IMR-90 (cell line): ENCODE measurements around the gene RECK. TPM values are rescaled to one million over a fixed set of nuclear protein-coding genes. Genes with fewer than 3 reads are reported as not detected.
A peak's percentile ranks its signal among the peaks of the same experiment; 100 is the strongest.

ENCODE experiments used
- ATAC-seq: fragments of 200-7000 bp; cut with Tn5 transposase; 2 replicates; pipeline ENCODE4 v1.9.1; 2020; ENCODE audit warnings: low read depth, mild to moderate bottlenecking, moderate library complexity
- BruUV-seq: library from RNA; stranded (reverse); fragments of 400-500 nt; replicated peaks from 2 replicates; lab custom pipeline; 2021; lab: Mats Ljungman, UMichigan
- CTCF ChIA-PET: fragments of 300-600 bp; formaldehyde crosslinking; extraction: SDS; loops from one replicate; lab custom pipeline; 2021; ENCODE audit warnings: antibody characterized with exemption; lab: Yijun Ruan, JAX
- POLR2A ChIA-PET: fragments of 300-600 bp; sonication (Branson Sonifier 250); formaldehyde crosslinking; loops from one replicate; lab custom pipeline; 2022; ENCODE audit warnings: antibody characterized with exemption; ENCODE audit not compliant: unreplicated experiment; lab: Charles Lee
- DNase-seq: peaks from one replicate; pipeline ENCODE4 v3.0.0; 2013
- H2AFZ ChIP-seq: replicated peaks from 2 replicates; pipeline ENCODE3; 2013; ENCODE audit warnings: low read length, mild to moderate bottlenecking; ENCODE audit not compliant: poor library complexity
- H2AK5ac ChIP-seq: 2 replicates; pipeline ENCODE4 v1.6.1; 2013; ENCODE audit warnings: low read depth, low read length, inconsistent platforms
- H2AK9ac ChIP-seq: replicated peaks from 2 replicates; pipeline ENCODE3; 2013; ENCODE audit warnings: mild to moderate bottlenecking, low read depth, low read length, moderate library complexity; ENCODE audit not compliant: poor library complexity
- H2BK120ac ChIP-seq: 2 replicates; pipeline ENCODE4 v1.6.1; 2013; ENCODE audit warnings: low read depth, low read length, inconsistent platforms
- H2BK15ac ChIP-seq: 3 replicates; pipeline ENCODE4 v1.6.1; 2013; ENCODE audit warnings: low read depth, low read length, inconsistent platforms
- H2BK20ac ChIP-seq: 2 replicates; pipeline ENCODE4 v1.6.1; 2013; ENCODE audit warnings: low read depth, mild to moderate bottlenecking, inconsistent platforms, low read length, moderate library complexity
- H2BK5ac ChIP-seq: 2 replicates; pipeline ENCODE4 v1.6.1; 2013; ENCODE audit warnings: mild to moderate bottlenecking, low read depth, low read length, inconsistent platforms; ENCODE audit not compliant: poor library complexity, severe bottlenecking
- H3K14ac ChIP-seq: replicated peaks from 2 replicates; pipeline ENCODE4 v1.6.1; 2013; ENCODE audit warnings: low read depth, low read length, inconsistent platforms
- H3K18ac ChIP-seq: 2 replicates; pipeline ENCODE4 v1.6.1; 2013; ENCODE audit warnings: low read depth, low read length, control low read depth
- H3K23ac ChIP-seq: 2 replicates; pipeline ENCODE4 v1.6.1; 2013; ENCODE audit warnings: low read depth, low read length, inconsistent platforms
- H3K27ac ChIP-seq: 2 replicates; pipeline ENCODE4 v1.5.1; 2013; ENCODE audit warnings: mild to moderate bottlenecking, control low read depth, low read length; ENCODE audit not compliant: insufficient read depth
- H3K27me3 ChIP-seq: 2 replicates; pipeline ENCODE4 v1.6.1; 2013; ENCODE audit warnings: low read length; ENCODE audit not compliant: control insufficient read depth, insufficient read depth
- H3K36me3 ChIP-seq: 2 replicates; pipeline ENCODE4 v1.6.1; 2013; ENCODE audit warnings: low read length, mixed read lengths; ENCODE audit not compliant: control insufficient read depth, insufficient read depth
- H3K4ac ChIP-seq: 2 replicates; pipeline ENCODE4 v1.6.1; 2013; ENCODE audit warnings: low read depth, low read length, inconsistent platforms
- H3K4me1 ChIP-seq: 2 replicates; pipeline ENCODE4 v1.6.1; 2013; ENCODE audit warnings: low read length, mixed read lengths; ENCODE audit not compliant: control insufficient read depth, insufficient read depth
- H3K4me2 ChIP-seq: 2 replicates; pipeline ENCODE4 v1.6.1; 2013; ENCODE audit warnings: low read depth, mild to moderate bottlenecking, control low read depth, low read length, moderate library complexity
- H3K4me3 ChIP-seq: 2 replicates; pipeline ENCODE4 v1.5.1; 2013; ENCODE audit warnings: low read depth, mild to moderate bottlenecking, control low read depth, low read length, moderate library complexity; ENCODE audit not compliant: insufficient read depth
- H3K56ac ChIP-seq: 2 replicates; pipeline ENCODE4 v1.6.1; 2013; ENCODE audit warnings: low read length, inconsistent platforms; ENCODE audit not compliant: insufficient read depth; ENCODE audit errors: extremely low read depth
- H3K79me1 ChIP-seq, 2 experiments: 2 replicates each; pipeline ENCODE4 v1.6.1; 2013; ENCODE audit warnings: low read length in 2 of 2, inconsistent platforms in 1 of 2, low read depth in 1 of 2
- H3K9ac ChIP-seq: 2 replicates; pipeline ENCODE4 v1.6.1; 2013; ENCODE audit warnings: low read depth, low read length, control low read depth
- H3K9me1 ChIP-seq: 2 replicates; pipeline ENCODE4 v1.6.1; 2013; ENCODE audit warnings: low read length, inconsistent platforms; ENCODE audit not compliant: insufficient read depth
- H3K9me3 ChIP-seq: 2 replicates; pipeline ENCODE4 v1.6.1; 2013; ENCODE audit warnings: low read length; ENCODE audit not compliant: control insufficient read depth, insufficient read depth
- H4K20me1 ChIP-seq: 2 replicates; pipeline ENCODE4 v1.6.1; 2013; ENCODE audit warnings: low read length, inconsistent platforms; ENCODE audit not compliant: insufficient read depth
- H4K5ac ChIP-seq: 2 replicates; pipeline ENCODE4 v1.6.1; 2013; ENCODE audit warnings: mild to moderate bottlenecking, low read depth, low read length, control low read depth
- H4K8ac ChIP-seq, 2 experiments: 2 replicates each; pipeline ENCODE4 v1.6.1; 2013; ENCODE audit warnings: low read depth in 2 of 2, low read length in 2 of 2, control low read depth in 1 of 2, inconsistent platforms in 1 of 2
- H4K91ac ChIP-seq: 2 replicates; pipeline ENCODE4 v1.6.1; 2013; ENCODE audit warnings: low read depth, low read length, inconsistent platforms; ENCODE audit not compliant: insufficient read depth
- BHLHE40 ChIP-seq: fragments of 150-350 bp; IDR thresholded peaks from 2 replicates; pipeline ENCODE4 v1.6.1; 2016; ENCODE audit warnings: mild to moderate bottlenecking, low read depth, low read length
- CEBPB ChIP-seq: IDR thresholded peaks from 2 replicates; pipeline ENCODE4 v1.6.1; 2012; ENCODE audit warnings: low read depth, low read length, improper control_type of control experiment
- CHD1 ChIP-seq: IDR thresholded peaks from 2 replicates; pipeline ENCODE4 v1.6.1; 2012; ENCODE audit warnings: low read depth, low read length, improper control_type of control experiment
- CTCF ChIP-seq: conservative IDR thresholded peaks from 2 replicates; pipeline ENCODE4 v1.5.1; 2012; ENCODE audit warnings: mild to moderate bottlenecking, low read depth, low read length, improper control_type of control experiment
- ELK1 ChIP-seq: fragments of 150-350 bp; IDR thresholded peaks from 2 replicates; pipeline ENCODE4 v1.6.1; 2016; ENCODE audit warnings: low read depth, mild to moderate bottlenecking, low read length, moderate library complexity, borderline replicate concordance
- FOS ChIP-seq: fragments of 150-350 bp; IDR thresholded peaks from 2 replicates; pipeline ENCODE4 v1.6.1; 2016; ENCODE audit warnings: low read depth, low read length
- MAFK ChIP-seq: IDR thresholded peaks from 2 replicates; pipeline ENCODE4 v1.6.1; 2012; ENCODE audit warnings: low read depth, low read length, improper control_type of control experiment
- MAZ ChIP-seq: IDR thresholded peaks from 2 replicates; pipeline ENCODE4 v1.6.1; 2012; ENCODE audit warnings: low read depth, mild to moderate bottlenecking, low read length, improper control_type of control experiment, moderate library complexity, borderline replicate concordance
- MXI1 ChIP-seq: IDR thresholded peaks from 2 replicates; pipeline ENCODE4 v1.6.1; 2012; ENCODE audit warnings: low read depth, mild to moderate bottlenecking, low read length, moderate library complexity, borderline replicate concordance
- NFE2L2 ChIP-seq: fragments of 150-350 bp; IDR thresholded peaks from 2 replicates; pipeline ENCODE4 v1.6.1; 2016; ENCODE audit warnings: low read depth, mild to moderate bottlenecking, low read length
- POLR2A ChIP-seq: IDR thresholded peaks from 2 replicates; pipeline ENCODE4 v1.6.1; 2012; ENCODE audit warnings: mild to moderate bottlenecking, low read depth, low read length
- RAD21 ChIP-seq: IDR thresholded peaks from 2 replicates; pipeline ENCODE4 v1.6.1; 2012; ENCODE audit warnings: low read length, improper control_type of control experiment
- RCOR1 ChIP-seq: IDR thresholded peaks from 2 replicates; pipeline ENCODE4 v1.6.1; 2012; ENCODE audit warnings: mild to moderate bottlenecking, low read length, improper control_type of control experiment; ENCODE audit not compliant: insufficient replicate concordance
- RFX5 ChIP-seq: IDR thresholded peaks from 2 replicates; pipeline ENCODE4 v1.8.0; 2012; ENCODE audit warnings: low read depth, mild to moderate bottlenecking, low read length, moderate library complexity
- SMC3 ChIP-seq: fragments of 150-350 bp; IDR thresholded peaks from 2 replicates; pipeline ENCODE4 v1.6.1; 2016; ENCODE audit warnings: low read depth, mild to moderate bottlenecking, antibody characterized with exemption, low read length, moderate library complexity
- USF2 ChIP-seq: fragments of 150-350 bp; IDR thresholded peaks from 2 replicates; pipeline ENCODE4 v1.6.1; 2017; ENCODE audit warnings: mild to moderate bottlenecking, antibody characterized with exemption, low read length, low read depth
- WGBS, 2 experiments: methylation state at CpG; one replicate each; pipeline versions ENCODE4 v1.1.5 to v1.1.7; 2013; ENCODE audit warnings: missing lambda C conversion rate in 2 of 2; ENCODE audit not compliant: insufficient read length in 1 of 2; ENCODE audit errors: extremely low coverage in 2 of 2; 5-methylcytosine and 5-hydroxymethylcytosine counted together
- dilution Hi-C: fragments of 300-500 bp; cut with HindIII; formaldehyde crosslinking; loops from one replicate; pipeline ENCODE4 v1.14.3; 2018; ENCODE audit warnings: low sequenced_read_pairs; ENCODE audit not compliant: unreplicated experiment
- in situ Hi-C: fragments of 300-500 bp; cut with MboI; formaldehyde crosslinking; loops from 3 replicates; pipeline ENCODE4 v1.14.3; 2019; ENCODE audit warnings: low sequenced_read_pairs, inconsistent platforms, mixed read lengths
- intact Hi-C: fragments of 100-400 bp; cut with micrococcal nuclease; formaldehyde crosslinking; loops from 2 replicates; pipeline ENCODE4 v1.10.0; 2022
- polyA plus RNA-seq, 3 experiments: library from polyadenylated mRNA; depleted of rRNA; stranded (reverse); fragments of >200 nt; gene quantifications; 2 replicates each; pipeline ENCODE4 v1.2.3, GENCODE V29; 2012; ENCODE audit warnings: low replicate concordance in 1 of 3
- total RNA-seq: library from RNA; depleted of rRNA; stranded (reverse); fragments of >200 nt; gene quantifications from 2 replicates; pipeline ENCODE4 v1.2.3, GENCODE V29; 2012

The RECK gene
- total and polyA plus RNA-seq, 2 of the 4 experiments (the other 2 are of a cell fraction) = 23.5 to 44.0 TPM

GRCh38 chr9:36123515-36123914, 86.8 kb downstream of the RECK start:
- CTCF ChIA-PET = interaction anchor here (0.6 to 1.3 kb wide), 2 partner anchors 43 to 167 kb away, joined by 4 to 9 read pairs; no protein-coding TSS in a partner anchor
- no peak overlapping the region for H3K56ac ChIP-seq
- H4K91ac ChIP-seq = no peak overlapping the region
- no peak overlapping the region for H3K18ac ChIP-seq
- TF ChIP-seq CHD1 (no peak), POLR2A (no peak), MAFK (no peak), FOS (no peak), SMC3 (no peak), BHLHE40 (no peak), RCOR1 (no peak), CTCF (no peak), CEBPB (no peak), RFX5 (no peak), USF2 (no peak), ELK1 (no peak), NFE2L2 (no peak), RAD21 (no peak), MXI1 (no peak), MAZ (no peak)
- H3K9me1 ChIP-seq = peaks cover 3% of the 10 kb centered on the region
- H3K36me3 ChIP-seq = peaks cover 50% of the 10 kb centered on the region
- no peak overlapping the region for H3K23ac ChIP-seq
- no peak overlapping the region for H3K4me3 ChIP-seq
- no peak overlapping the region for H2BK20ac ChIP-seq
- WGBS, 2 experiments = no CpG with 5 or more reads among the region's 2 CpGs
- no peak overlapping the region for H2AK5ac ChIP-seq
- no peak overlapping the region for H3K14ac ChIP-seq
- H2BK120ac ChIP-seq = no peak overlapping the region
- H4K5ac ChIP-seq = no peak overlapping the region
- no peaks in the 10 kb centered on the region for H3K27me3 ChIP-seq
- intact Hi-C loops = no loop called here
- POLR2A ChIA-PET = no interaction called here
- H4K20me1 ChIP-seq = no peaks in the 10 kb centered on the region
- no peak overlapping the region for H2BK5ac ChIP-seq
- in situ Hi-C loops = no loop called here
- no peak overlapping the region for H2AFZ ChIP-seq
- H3K4me1 ChIP-seq = 0 out of 2 replicates have a peak, but pooled peaks cover 3% of the 10 kb centered on the region
- H2BK15ac ChIP-seq = no peak overlapping the region
- H3K4ac ChIP-seq = no peak overlapping the region
- no peak overlapping the region for H3K27ac ChIP-seq
- 0 out of 4 replicates have a peak, but pooled peaks cover 4 to 6% of the 10 kb centered on the region in 2 experiments for H3K79me1 ChIP-seq
- ATAC-seq (no peak), DNase-seq (no peak)
- H3K4me2 ChIP-seq = no peak overlapping the region
- H3K9me3 ChIP-seq = no peaks in the 10 kb centered on the region
- H3K9ac ChIP-seq = no peak overlapping the region
- dilution Hi-C loops = no loop called here
- H2AK9ac ChIP-seq = no peak overlapping the region
- BruUV-seq = TSS peak; percentile 96
- no peak overlapping the region for H4K8ac ChIP-seq
